BLaER1 treated with 17β-estradiol and CSF1 and Interleukin-3, amounts not matched to agents 10 nM and 100 nM (cell line): ENCODE results near the gene NDUFB10.
"Not testable (repeated sequence)": the region's sequence is repeated elsewhere in the genome, so short reads cannot be mapped to it uniquely, and the experiment has no call there.

Experiments
- H3K27ac ChIP-seq, 11 experiments: shearing (Covaris generic); formaldehyde crosslinking; 2 replicates each; pipeline ENCODE4 v1.8.1; 2022
- H3K27me3 ChIP-seq, 11 experiments: shearing (Covaris generic); formaldehyde crosslinking; 2 replicates each; pipeline ENCODE4 v1.8.1; 2022
- H3K36me3 ChIP-seq, 11 experiments: shearing (Covaris generic); formaldehyde crosslinking; 2 replicates each; pipeline ENCODE4 v1.8.1; 2022
- H3K4me1 ChIP-seq, 10 experiments: shearing (Covaris generic); formaldehyde crosslinking; 2 replicates each; pipeline ENCODE4 v1.8.1; 2022
- H3K4me2 ChIP-seq, 11 experiments: shearing (Covaris generic); formaldehyde crosslinking; 2 replicates each; pipeline ENCODE4 v1.8.1; 2022
- H3K4me3 ChIP-seq, 10 experiments: shearing (Covaris generic); formaldehyde crosslinking; 2 replicates each; pipeline ENCODE4 v1.8.1; 2022
- H3K9ac ChIP-seq, 11 experiments: shearing (Covaris generic); formaldehyde crosslinking; 2 replicates each; pipeline ENCODE4 v1.8.1; 2022
- H3K9me3 ChIP-seq, 11 experiments: shearing (Covaris generic); formaldehyde crosslinking; replicated peaks in 1 of 11; 2 replicates each; pipeline ENCODE4 v1.8.1; 2022
- H4K20me1 ChIP-seq, 11 experiments: shearing (Covaris generic); formaldehyde crosslinking; 2 replicates each; pipeline ENCODE4 v1.8.1; 2022
- Cebpa-rat ChIP-seq, 11 experiments: shearing (Covaris generic); IDR thresholded peaks; 2 replicates each; pipeline ENCODE4 v1.8.1; 2022

The NDUFB10 gene

GRCh38 chr16:1961651-1962067 lies 2.3 kb downstream of the NDUFB10 start:
- Histone ChIP-seq H3K27ac (0 out of 22 replicates have a peak overlapping the region, but pooled peaks of 2 of the 11 experiments have one; percentile 1 to 99), H3K9me3 (no peaks in the 10 kb centered on the region; a peak in 1 of 22 replicates), H3K4me1 (peaks cover 47 to 54% (median 51%) of the 10 kb centered on the region in 10 experiments), H3K27me3 (no peaks in the 10 kb centered on the region), H3K36me3 (peaks cover 21 to 42% (median 31%) of the 10 kb centered on the region in 11 experiments), H4K20me1 (peaks cover 32 to 59% (median 44%) of the 10 kb centered on the region in 11 experiments), H3K4me3 (peak overlapping the region in 8 of 10 experiments; percentile 80 to 100 (median 92); a peak in 16 of 20 replicates), H3K4me2 (peak overlapping the region; percentile 55 to 97 (median 96); a peak in 21 of 22 replicates), H3K9ac (peak overlapping the region in 10 of 11 experiments; percentile 93 to 100 (median 96); a peak in 17 of 22 replicates)
- no peak for TF ChIP-seq Cebpa-rat (IDR thresholded peaks at IDR 0.05)

- Histone ChIP-seq H3K4me2 (peak overlapping the region; percentile 79 to 97 (median 96)), H4K20me1 (peaks cover 32 to 60% (median 44%) of the 10 kb centered on the region in 11 experiments), H3K4me3 (peak overlapping the region; percentile 80 to 100 (median 90)), H3K27ac (peak overlapping the region in 9 of 11 experiments; percentile 90 to 99 (median 96); a peak in 17 of 22 replicates), H3K9ac (peak overlapping the region; percentile 93 to 100 (median 97)), H3K4me1 (peaks cover 47 to 55% (median 52%) of the 10 kb centered on the region in 10 experiments), H3K36me3 (peaks cover 21 to 48% (median 32%) of the 10 kb centered on the region in 11 experiments)
- H3K9me3 ChIP-seq, H3K27me3 ChIP-seq: not testable (repeated sequence)
Measured at GRCh38 chr16:1962161-1963153, 3.1 kb downstream of the NDUFB10 start.

- no peak for TF ChIP-seq Cebpa-rat (IDR thresholded peaks at IDR 0.05)
- peaks cover 45 to 51% (median 48%) of the 10 kb centered on the region in 10 experiments for H3K4me1 ChIP-seq
Measured at GRCh38 chr16:1963806-1964505, 4.6 kb downstream of the NDUFB10 start.

GRCh38 chr16:1964506-1965395 lies 5.4 kb downstream of the NDUFB10 start, which contains the start of gene RPS2:
TSS of gene RPS2 (minus strand) at chr16:1964826. CDS start at chr16:1964625, 201 bp downstream.
- H4K20me1 ChIP-seq, result peaks cover 32 to 60% (median 44%) of the 10 kb centered on the region in 11 experiments
- peak within 1 kb of the TSS; percentile 80 to 100 (median 90) for H3K4me3 ChIP-seq
- no peaks in the 10 kb centered on the region; a peak in 1 of 22 replicates for H3K9me3 ChIP-seq
- peaks cover 21 to 48% (median 32%) of the 10 kb centered on the region in 11 experiments for H3K36me3 ChIP-seq
- peak within 1 kb of the TSS; percentile 91 to 99 (median 97) for H3K4me2 ChIP-seq
- peak within 1 kb of the TSS; percentile 90 to 99 (median 94) for H3K27ac ChIP-seq
- peaks cover 43 to 50% (median 47%) of the 10 kb centered on the region in 10 experiments for H3K4me1 ChIP-seq
- H3K9ac ChIP-seq, result peak within 1 kb of the TSS; percentile 93 to 100 (median 97)
- TF ChIP-seq Cebpa-rat (IDR thresholded peaks at IDR 0.05), result no peak
- no peaks in the 10 kb centered on the region for H3K27me3 ChIP-seq

More at GRCh38 chr16:1963806-1964505, 4.6 kb downstream of the NDUFB10 start:
- H3K4me2 ChIP-seq, result peak overlapping the region; percentile 79 to 97 (median 96)
- peak overlapping the region; percentile 90 to 99 (median 94) for H3K27ac ChIP-seq
- no peaks in the 10 kb centered on the region for H3K27me3 ChIP-seq
- peaks cover 32 to 60% (median 44%) of the 10 kb centered on the region in 11 experiments for H4K20me1 ChIP-seq
- H3K36me3 ChIP-seq, result peaks cover 21 to 48% (median 32%) of the 10 kb centered on the region in 11 experiments
- H3K4me3 ChIP-seq, result peak overlapping the region; percentile 80 to 100 (median 90)
- H3K9ac ChIP-seq, result peak overlapping the region; percentile 93 to 100 (median 97)
- H3K9me3 ChIP-seq, result no peaks in the 10 kb centered on the region; a peak in 1 of 22 replicates

- peak overlapping the region; percentile 90 to 99 (median 95) for H3K4me2 ChIP-seq
- peaks cover 21 to 48% (median 32%) of the 10 kb centered on the region in 11 experiments for H3K36me3 ChIP-seq
- H3K27ac ChIP-seq, result peak overlapping the region; percentile 90 to 99 (median 94)
- no peaks in the 10 kb centered on the region for H3K27me3 ChIP-seq
- no peak for TF ChIP-seq Cebpa-rat (IDR thresholded peaks at IDR 0.05)
- peak overlapping the region; percentile 93 to 100 (median 97) for H3K9ac ChIP-seq
- H3K4me1 ChIP-seq, result peaks cover 42 to 51% (median 46%) of the 10 kb centered on the region in 10 experiments
- peaks cover 32 to 54% (median 40%) of the 10 kb centered on the region in 11 experiments for H4K20me1 ChIP-seq
- H3K9me3 ChIP-seq, result no peaks in the 10 kb centered on the region; a peak in 1 of 22 replicates
- H3K4me3 ChIP-seq, result peak overlapping the region; percentile 80 to 100 (median 90)
Measured at GRCh38 chr16:1965396-1966001, 6.2 kb downstream of the NDUFB10 start.

- TF ChIP-seq Cebpa-rat (IDR thresholded peaks at IDR 0.05), result no peak
- peaks cover 44 to 50% (median 46%) of the 10 kb centered on the region in 10 experiments for H3K4me1 ChIP-seq
- H3K36me3 ChIP-seq, result peaks cover 17 to 45% (median 31%) of the 10 kb centered on the region in 11 experiments
- H3K9ac ChIP-seq, result peak within 1 kb of the TSS; percentile 93 to 100 (median 97)
- H3K4me3 ChIP-seq, result peak within 1 kb of the TSS; percentile 80 to 100 (median 90)
- no peaks in the 10 kb centered on the region; a peak in 1 of 22 replicates for H3K9me3 ChIP-seq
- peak within 1 kb of the TSS; percentile 90 to 99 (median 95) for H3K4me2 ChIP-seq
- H4K20me1 ChIP-seq, result peaks cover 27 to 44% (median 30%) of the 10 kb centered on the region in 11 experiments
- H3K27me3 ChIP-seq, result no peaks in the 10 kb centered on the region
- peak within 1 kb of the TSS; percentile 90 to 99 (median 94); a peak in 21 of 22 replicates for H3K27ac ChIP-seq
Measured at GRCh38 chr16:1966460-1966859, 7.1 kb downstream of the NDUFB10 start, which contains the start of gene RNF151. TSS of gene RNF151 (plus strand) at chr16:1966856. CDS start at chr16:1966882, 26 bp downstream.
